WTC11 (cell line): ENCODE data around the gene ZNF622. TPM values are rescaled to one million over a fixed set of nuclear protein-coding genes. Genes with fewer than 3 reads are reported as not detected.

Experiments
- ATAC-seq: fragments of 200-7000 bp; cut with Tn5 transposase; 2 replicates; pipeline ENCODE4 v1.10.0; 2021; ENCODE audit warnings: mild to moderate bottlenecking, moderate library complexity
- CTCF ChIA-PET: fragments of 300-600 bp; sonication (Branson Sonifier 250); formaldehyde crosslinking; loops from one replicate; lab custom pipeline; 2021; ENCODE audit warnings: antibody characterized with exemption; lab: Charles Lee
- POLR2A ChIA-PET: fragments of 350-600 bp; sonication (Branson Sonifier 250); formaldehyde crosslinking; loops from one replicate; lab custom pipeline; 2021; ENCODE audit warnings: antibody characterized with exemption; lab: Charles Lee
- DNase-seq: peaks from one replicate; pipeline ENCODE4 v3.0.0; 2021; ENCODE audit warnings: low spot score
- H3K27ac Mint-ChIP-seq: 2 replicates; pipeline ENCODE4 v1.8.0; 2021; ENCODE audit warnings: mixed read lengths
- H3K27me3 Mint-ChIP-seq: 2 replicates; pipeline ENCODE4 v1.8.0; 2021; ENCODE audit warnings: low read depth, mild to moderate bottlenecking, moderate library complexity, mixed read lengths
- H3K36me3 Mint-ChIP-seq: 2 replicates; pipeline ENCODE4 v1.8.0; 2021; ENCODE audit warnings: mixed read lengths
- H3K4me1 Mint-ChIP-seq: 2 replicates; pipeline ENCODE4 v1.8.0; 2022; ENCODE audit warnings: mixed read lengths
- H3K4me3 Mint-ChIP-seq: 2 replicates; pipeline ENCODE4 v1.8.0; 2021; ENCODE audit warnings: mild to moderate bottlenecking, moderate library complexity, mixed read lengths
- H3K9me3 Mint-ChIP-seq: 2 replicates; pipeline ENCODE4 v1.8.0; 2021; ENCODE audit warnings: mixed read lengths
- FOXJ3 ChIP-seq: sonication (generic); formaldehyde crosslinking; IDR thresholded peaks from 2 replicates; pipeline ENCODE4 v1.9.0; 2021; ENCODE audit warnings: missing genetic modification reagents, mild to moderate bottlenecking, borderline replicate concordance
- IRF2 ChIP-seq: sonication (generic); formaldehyde crosslinking; IDR thresholded peaks from 2 replicates; pipeline ENCODE4 v1.8.0; 2022; ENCODE audit warnings: low read depth, missing genetic modification reagents, borderline replicate concordance
- JAZF1 ChIP-seq: fragments of 250-450 bp; sonication (Bioruptor Pico); IDR thresholded peaks from 2 replicates; pipeline ENCODE4 v1.9.0; 2021; ENCODE audit warnings: moderate library complexity, mild to moderate bottlenecking, inconsistent platforms
- KAT7 ChIP-seq: sonication (generic); formaldehyde crosslinking; IDR thresholded peaks from 2 replicates; pipeline ENCODE4 v1.8.1; 2023; ENCODE audit warnings: missing genetic modification reagents, mild to moderate bottlenecking, borderline replicate concordance
- MXD4 ChIP-seq: fragments of 250-450 bp; sonication (Bioruptor Pico); IDR thresholded peaks from 2 replicates; pipeline ENCODE4 v1.8.0; 2021; ENCODE audit warnings: mild to moderate bottlenecking, moderate library complexity, borderline replicate concordance
- NR1H2 ChIP-seq: sonication (generic); formaldehyde crosslinking; IDR thresholded peaks from 2 replicates; pipeline ENCODE4 v1.9.0; 2021; ENCODE audit warnings: mild to moderate bottlenecking, moderate library complexity, missing genetic modification reagents
- SMAD4 ChIP-seq: sonication (generic); formaldehyde crosslinking; IDR thresholded peaks from 2 replicates; pipeline ENCODE4 v1.8.0; 2022; ENCODE audit warnings: mild to moderate bottlenecking, missing genetic modification reagents
- TP53 ChIP-seq: sonication (generic); formaldehyde crosslinking; IDR thresholded peaks from 2 replicates; pipeline ENCODE4 v1.8.1; 2023; ENCODE audit warnings: mild to moderate bottlenecking, missing genetic modification reagents
- ZNF138 ChIP-seq: sonication (generic); formaldehyde crosslinking; conservative IDR thresholded peaks from 2 replicates; pipeline ENCODE4 v1.8.1; 2022; ENCODE audit warnings: mild to moderate bottlenecking, moderate library complexity, missing genetic modification reagents
- total RNA-seq: library from RNA; stranded (reverse); gene quantifications from 3 replicates; pipeline ENCODE4 v1.2.3, GENCODE V29; 2021
- TF ChIP-seq, protein P1 (sequence below): sonication (generic); formaldehyde crosslinking; IDR thresholded peaks from 2 replicates; pipeline ENCODE4 v1.8.1; 2023; ENCODE audit warnings: mild to moderate bottlenecking, missing genetic modification reagents, borderline replicate concordance
- TF ChIP-seq, protein P2 (sequence below): sonication (generic); formaldehyde crosslinking; IDR thresholded peaks from 2 replicates; pipeline ENCODE4 v1.8.0; 2022; ENCODE audit warnings: missing genetic modification reagents
- TF ChIP-seq, protein P3 (sequence below): sonication (generic); formaldehyde crosslinking; IDR thresholded peaks from 2 replicates; pipeline ENCODE4 v1.8.1; 2022; ENCODE audit warnings: mild to moderate bottlenecking, missing genetic modification reagents, moderate library complexity, borderline replicate concordance
- TF ChIP-seq, protein P4 (sequence below): fragments of 250-450 bp; sonication (Bioruptor Pico); IDR thresholded peaks from 2 replicates; pipeline ENCODE4 v1.9.0; 2021; ENCODE audit warnings: mild to moderate bottlenecking, borderline replicate concordance
- TF ChIP-seq, protein P5 (sequence below): sonication (generic); formaldehyde crosslinking; IDR thresholded peaks from 2 replicates; pipeline ENCODE4 v1.8.1; 2022; ENCODE audit warnings: missing genetic modification reagents, borderline replicate concordance
- TF ChIP-seq, protein P6 (sequence below): sonication (generic); formaldehyde crosslinking; IDR thresholded peaks from 2 replicates; pipeline ENCODE4 v1.8.0; 2023; ENCODE audit warnings: mild to moderate bottlenecking, missing genetic modification reagents
- TF ChIP-seq, protein P7 (sequence below): sonication (generic); formaldehyde crosslinking; IDR thresholded peaks from 2 replicates; pipeline ENCODE4 v1.8.0; 2022; ENCODE audit warnings: mild to moderate bottlenecking, missing genetic modification reagents

Gene ZNF622
- total RNA-seq, 1 experiment from 2014 or later, result 37.9 TPM

DNA sequence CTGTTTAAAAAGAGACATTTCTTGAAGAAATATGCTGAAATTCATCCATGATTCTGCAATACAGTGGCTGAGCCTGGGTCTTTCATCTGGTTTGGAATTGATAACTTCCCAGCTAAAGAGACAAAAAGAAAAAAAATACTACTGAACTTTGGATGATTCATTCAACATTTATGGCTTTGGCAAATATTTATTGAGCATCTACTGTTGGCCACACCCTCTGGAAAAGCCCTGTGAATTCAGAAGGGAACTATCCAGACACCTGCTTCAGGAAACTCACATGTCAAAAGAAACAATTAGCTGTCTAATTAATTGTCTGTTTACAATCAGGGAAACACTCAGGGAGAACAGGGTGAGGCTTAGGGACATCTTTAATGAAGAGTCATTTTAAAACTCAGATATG is 17.8 kb upstream of the ZNF622 start:
- Mint-ChIP-seq H3K9me3 (peaks cover 15% of the 10 kb centered on the region), H3K4me1 (no peaks in the 10 kb centered on the region), H3K4me3 (no peak overlapping the region), H3K27me3 (no peaks in the 10 kb centered on the region), H3K27ac (no peak overlapping the region), H3K36me3 (no peaks in the 10 kb centered on the region)
- CTCF ChIA-PET, result no interaction called here
- ATAC-seq, result no peak
- no peak for DNase-seq
- POLR2A ChIA-PET, result no interaction called here
- no peak for TF ChIP-seq IRF2 (CRISPR knock-in tag)
- TF ChIP-seq, protein P1, sequence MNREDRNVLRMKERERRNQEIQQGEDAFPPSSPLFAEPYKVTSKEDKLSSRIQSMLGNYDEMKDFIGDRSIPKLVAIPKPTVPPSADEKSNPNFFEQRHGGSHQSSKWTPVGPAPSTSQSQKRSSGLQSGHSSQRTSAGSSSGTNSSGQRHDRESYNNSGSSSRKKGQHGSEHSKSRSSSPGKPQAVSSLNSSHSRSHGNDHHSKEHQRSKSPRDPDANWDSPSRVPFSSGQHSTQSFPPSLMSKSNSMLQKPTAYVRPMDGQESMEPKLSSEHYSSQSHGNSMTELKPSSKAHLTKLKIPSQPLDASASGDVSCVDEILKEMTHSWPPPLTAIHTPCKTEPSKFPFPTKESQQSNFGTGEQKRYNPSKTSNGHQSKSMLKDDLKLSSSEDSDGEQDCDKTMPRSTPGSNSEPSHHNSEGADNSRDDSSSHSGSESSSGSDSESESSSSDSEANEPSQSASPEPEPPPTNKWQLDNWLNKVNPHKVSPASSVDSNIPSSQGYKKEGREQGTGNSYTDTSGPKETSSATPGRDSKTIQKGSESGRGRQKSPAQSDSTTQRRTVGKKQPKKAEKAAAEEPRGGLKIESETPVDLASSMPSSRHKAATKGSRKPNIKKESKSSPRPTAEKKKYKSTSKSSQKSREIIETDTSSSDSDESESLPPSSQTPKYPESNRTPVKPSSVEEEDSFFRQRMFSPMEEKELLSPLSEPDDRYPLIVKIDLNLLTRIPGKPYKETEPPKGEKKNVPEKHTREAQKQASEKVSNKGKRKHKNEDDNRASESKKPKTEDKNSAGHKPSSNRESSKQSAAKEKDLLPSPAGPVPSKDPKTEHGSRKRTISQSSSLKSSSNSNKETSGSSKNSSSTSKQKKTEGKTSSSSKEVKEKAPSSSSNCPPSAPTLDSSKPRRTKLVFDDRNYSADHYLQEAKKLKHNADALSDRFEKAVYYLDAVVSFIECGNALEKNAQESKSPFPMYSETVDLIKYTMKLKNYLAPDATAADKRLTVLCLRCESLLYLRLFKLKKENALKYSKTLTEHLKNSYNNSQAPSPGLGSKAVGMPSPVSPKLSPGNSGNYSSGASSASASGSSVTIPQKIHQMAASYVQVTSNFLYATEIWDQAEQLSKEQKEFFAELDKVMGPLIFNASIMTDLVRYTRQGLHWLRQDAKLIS (CRISPR knock-in tag), result no peak
- no peak for TF ChIP-seq FOXJ3 (CRISPR knock-in tag)
- TF ChIP-seq, protein P2, sequence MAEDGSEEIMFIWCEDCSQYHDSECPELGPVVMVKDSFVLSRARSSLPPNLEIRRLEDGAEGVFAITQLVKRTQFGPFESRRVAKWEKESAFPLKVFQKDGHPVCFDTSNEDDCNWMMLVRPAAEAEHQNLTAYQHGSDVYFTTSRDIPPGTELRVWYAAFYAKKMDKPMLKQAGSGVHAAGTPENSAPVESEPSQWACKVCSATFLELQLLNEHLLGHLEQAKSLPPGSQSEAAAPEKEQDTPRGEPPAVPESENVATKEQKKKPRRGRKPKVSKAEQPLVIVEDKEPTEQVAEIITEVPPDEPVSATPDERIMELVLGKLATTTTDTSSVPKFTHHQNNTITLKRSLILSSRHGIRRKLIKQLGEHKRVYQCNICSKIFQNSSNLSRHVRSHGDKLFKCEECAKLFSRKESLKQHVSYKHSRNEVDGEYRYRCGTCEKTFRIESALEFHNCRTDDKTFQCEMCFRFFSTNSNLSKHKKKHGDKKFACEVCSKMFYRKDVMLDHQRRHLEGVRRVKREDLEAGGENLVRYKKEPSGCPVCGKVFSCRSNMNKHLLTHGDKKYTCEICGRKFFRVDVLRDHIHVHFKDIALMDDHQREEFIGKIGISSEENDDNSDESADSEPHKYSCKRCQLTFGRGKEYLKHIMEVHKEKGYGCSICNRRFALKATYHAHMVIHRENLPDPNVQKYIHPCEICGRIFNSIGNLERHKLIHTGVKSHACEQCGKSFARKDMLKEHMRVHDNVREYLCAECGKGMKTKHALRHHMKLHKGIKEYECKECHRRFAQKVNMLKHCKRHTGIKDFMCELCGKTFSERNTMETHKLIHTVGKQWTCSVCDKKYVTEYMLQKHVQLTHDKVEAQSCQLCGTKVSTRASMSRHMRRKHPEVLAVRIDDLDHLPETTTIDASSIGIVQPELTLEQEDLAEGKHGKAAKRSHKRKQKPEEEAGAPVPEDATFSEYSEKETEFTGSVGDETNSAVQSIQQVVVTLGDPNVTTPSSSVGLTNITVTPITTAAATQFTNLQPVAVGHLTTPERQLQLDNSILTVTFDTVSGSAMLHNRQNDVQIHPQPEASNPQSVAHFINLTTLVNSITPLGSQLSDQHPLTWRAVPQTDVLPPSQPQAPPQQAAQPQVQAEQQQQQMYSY (CRISPR knock-in tag), result no peak
- no peak for TF ChIP-seq NR1H2 (CRISPR knock-in tag)
- TF ChIP-seq, protein P3, sequence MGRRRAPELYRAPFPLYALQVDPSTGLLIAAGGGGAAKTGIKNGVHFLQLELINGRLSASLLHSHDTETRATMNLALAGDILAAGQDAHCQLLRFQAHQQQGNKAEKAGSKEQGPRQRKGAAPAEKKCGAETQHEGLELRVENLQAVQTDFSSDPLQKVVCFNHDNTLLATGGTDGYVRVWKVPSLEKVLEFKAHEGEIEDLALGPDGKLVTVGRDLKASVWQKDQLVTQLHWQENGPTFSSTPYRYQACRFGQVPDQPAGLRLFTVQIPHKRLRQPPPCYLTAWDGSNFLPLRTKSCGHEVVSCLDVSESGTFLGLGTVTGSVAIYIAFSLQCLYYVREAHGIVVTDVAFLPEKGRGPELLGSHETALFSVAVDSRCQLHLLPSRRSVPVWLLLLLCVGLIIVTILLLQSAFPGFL (CRISPR knock-in tag), result no peak
- no peak for TF ChIP-seq KAT7 (CRISPR knock-in tag)
- no peak for TF ChIP-seq TP53 (CRISPR knock-in tag)
- TF ChIP-seq ZNF138, result no peak
- TF ChIP-seq, protein P4, sequence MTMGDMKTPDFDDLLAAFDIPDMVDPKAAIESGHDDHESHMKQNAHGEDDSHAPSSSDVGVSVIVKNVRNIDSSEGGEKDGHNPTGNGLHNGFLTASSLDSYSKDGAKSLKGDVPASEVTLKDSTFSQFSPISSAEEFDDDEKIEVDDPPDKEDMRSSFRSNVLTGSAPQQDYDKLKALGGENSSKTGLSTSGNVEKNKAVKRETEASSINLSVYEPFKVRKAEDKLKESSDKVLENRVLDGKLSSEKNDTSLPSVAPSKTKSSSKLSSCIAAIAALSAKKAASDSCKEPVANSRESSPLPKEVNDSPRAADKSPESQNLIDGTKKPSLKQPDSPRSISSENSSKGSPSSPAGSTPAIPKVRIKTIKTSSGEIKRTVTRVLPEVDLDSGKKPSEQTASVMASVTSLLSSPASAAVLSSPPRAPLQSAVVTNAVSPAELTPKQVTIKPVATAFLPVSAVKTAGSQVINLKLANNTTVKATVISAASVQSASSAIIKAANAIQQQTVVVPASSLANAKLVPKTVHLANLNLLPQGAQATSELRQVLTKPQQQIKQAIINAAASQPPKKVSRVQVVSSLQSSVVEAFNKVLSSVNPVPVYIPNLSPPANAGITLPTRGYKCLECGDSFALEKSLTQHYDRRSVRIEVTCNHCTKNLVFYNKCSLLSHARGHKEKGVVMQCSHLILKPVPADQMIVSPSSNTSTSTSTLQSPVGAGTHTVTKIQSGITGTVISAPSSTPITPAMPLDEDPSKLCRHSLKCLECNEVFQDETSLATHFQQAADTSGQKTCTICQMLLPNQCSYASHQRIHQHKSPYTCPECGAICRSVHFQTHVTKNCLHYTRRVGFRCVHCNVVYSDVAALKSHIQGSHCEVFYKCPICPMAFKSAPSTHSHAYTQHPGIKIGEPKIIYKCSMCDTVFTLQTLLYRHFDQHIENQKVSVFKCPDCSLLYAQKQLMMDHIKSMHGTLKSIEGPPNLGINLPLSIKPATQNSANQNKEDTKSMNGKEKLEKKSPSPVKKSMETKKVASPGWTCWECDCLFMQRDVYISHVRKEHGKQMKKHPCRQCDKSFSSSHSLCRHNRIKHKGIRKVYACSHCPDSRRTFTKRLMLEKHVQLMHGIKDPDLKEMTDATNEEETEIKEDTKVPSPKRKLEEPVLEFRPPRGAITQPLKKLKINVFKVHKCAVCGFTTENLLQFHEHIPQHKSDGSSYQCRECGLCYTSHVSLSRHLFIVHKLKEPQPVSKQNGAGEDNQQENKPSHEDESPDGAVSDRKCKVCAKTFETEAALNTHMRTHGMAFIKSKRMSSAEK, result no peak
- TF ChIP-seq MXD4 (CRISPR knock-in tag), result no peak
- no peak for TF ChIP-seq JAZF1 (CRISPR knock-in tag)
- TF ChIP-seq, protein P5, sequence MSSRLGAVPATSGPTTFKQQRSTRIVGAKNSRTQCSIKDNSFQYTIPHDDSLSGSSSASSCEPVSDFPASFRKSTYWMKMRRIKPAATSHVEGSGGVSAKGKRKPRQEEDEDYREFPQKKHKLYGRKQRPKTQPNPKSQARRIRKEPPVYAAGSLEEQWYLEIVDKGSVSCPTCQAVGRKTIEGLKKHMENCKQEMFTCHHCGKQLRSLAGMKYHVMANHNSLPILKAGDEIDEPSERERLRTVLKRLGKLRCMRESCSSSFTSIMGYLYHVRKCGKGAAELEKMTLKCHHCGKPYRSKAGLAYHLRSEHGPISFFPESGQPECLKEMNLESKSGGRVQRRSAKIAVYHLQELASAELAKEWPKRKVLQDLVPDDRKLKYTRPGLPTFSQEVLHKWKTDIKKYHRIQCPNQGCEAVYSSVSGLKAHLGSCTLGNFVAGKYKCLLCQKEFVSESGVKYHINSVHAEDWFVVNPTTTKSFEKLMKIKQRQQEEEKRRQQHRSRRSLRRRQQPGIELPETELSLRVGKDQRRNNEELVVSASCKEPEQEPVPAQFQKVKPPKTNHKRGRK (CRISPR knock-in tag), result no peak
- TF ChIP-seq, protein P6, sequence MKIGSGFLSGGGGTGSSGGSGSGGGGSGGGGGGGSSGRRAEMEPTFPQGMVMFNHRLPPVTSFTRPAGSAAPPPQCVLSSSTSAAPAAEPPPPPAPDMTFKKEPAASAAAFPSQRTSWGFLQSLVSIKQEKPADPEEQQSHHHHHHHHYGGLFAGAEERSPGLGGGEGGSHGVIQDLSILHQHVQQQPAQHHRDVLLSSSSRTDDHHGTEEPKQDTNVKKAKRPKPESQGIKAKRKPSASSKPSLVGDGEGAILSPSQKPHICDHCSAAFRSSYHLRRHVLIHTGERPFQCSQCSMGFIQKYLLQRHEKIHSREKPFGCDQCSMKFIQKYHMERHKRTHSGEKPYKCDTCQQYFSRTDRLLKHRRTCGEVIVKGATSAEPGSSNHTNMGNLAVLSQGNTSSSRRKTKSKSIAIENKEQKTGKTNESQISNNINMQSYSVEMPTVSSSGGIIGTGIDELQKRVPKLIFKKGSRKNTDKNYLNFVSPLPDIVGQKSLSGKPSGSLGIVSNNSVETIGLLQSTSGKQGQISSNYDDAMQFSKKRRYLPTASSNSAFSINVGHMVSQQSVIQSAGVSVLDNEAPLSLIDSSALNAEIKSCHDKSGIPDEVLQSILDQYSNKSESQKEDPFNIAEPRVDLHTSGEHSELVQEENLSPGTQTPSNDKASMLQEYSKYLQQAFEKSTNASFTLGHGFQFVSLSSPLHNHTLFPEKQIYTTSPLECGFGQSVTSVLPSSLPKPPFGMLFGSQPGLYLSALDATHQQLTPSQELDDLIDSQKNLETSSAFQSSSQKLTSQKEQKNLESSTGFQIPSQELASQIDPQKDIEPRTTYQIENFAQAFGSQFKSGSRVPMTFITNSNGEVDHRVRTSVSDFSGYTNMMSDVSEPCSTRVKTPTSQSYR (CRISPR knock-in tag), result no peak
- TF ChIP-seq, protein P7, sequence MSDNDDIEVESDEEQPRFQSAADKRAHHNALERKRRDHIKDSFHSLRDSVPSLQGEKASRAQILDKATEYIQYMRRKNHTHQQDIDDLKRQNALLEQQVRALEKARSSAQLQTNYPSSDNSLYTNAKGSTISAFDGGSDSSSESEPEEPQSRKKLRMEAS (CRISPR knock-in tag), result no peak
- no peak for TF ChIP-seq SMAD4 (CRISPR knock-in tag)
